SK-N-SH treated with all-trans-retinoic acid at 6 μM for 48 hours (cell line): ENCODE data around the gene AKR1A1.

Source experiments
- POU6F1 ChIP-seq: fragments of 250-450 bp; sonication (Bioruptor Pico); IDR thresholded peaks from 2 replicates; pipeline ENCODE4 v1.8.0; 2021; ENCODE audit warnings: low read depth, mild to moderate bottlenecking, moderate library complexity, borderline replicate concordance
- PPARA ChIP-seq: fragments of 250-450 bp; sonication (Bioruptor Pico); IDR thresholded peaks from 2 replicates; pipeline ENCODE4 v1.5.0; 2020; ENCODE audit warnings: mild to moderate bottlenecking, borderline replicate concordance
- RARB ChIP-seq: fragments of 250-450 bp; sonication (Bioruptor Pico); IDR thresholded peaks from 2 replicates; pipeline ENCODE4 v1.8.0; 2021; ENCODE audit warnings: mild to moderate bottlenecking, moderate library complexity
- ZC3H10 ChIP-seq: fragments of 250-450 bp; sonication (Bioruptor Pico); IDR thresholded peaks from 2 replicates; pipeline ENCODE4 v1.5.1; 2021; ENCODE audit warnings: mild to moderate bottlenecking, moderate library complexity
- ZFP3 ChIP-seq: fragments of 250-450 bp; sonication (Bioruptor Pico); IDR thresholded peaks from 2 replicates; pipeline ENCODE4 v1.5.0; 2020; ENCODE audit warnings: mild to moderate bottlenecking, moderate library complexity
- ZFP30 ChIP-seq: fragments of 450-650 bp; formaldehyde crosslinking; IDR thresholded peaks from 2 replicates; pipeline ENCODE4 v1.5.0; 2022; ENCODE audit warnings: mild to moderate bottlenecking, moderate library complexity
- ZNF565 ChIP-seq: fragments of 450-650 bp; formaldehyde crosslinking; conservative IDR thresholded peaks from 2 replicates; pipeline ENCODE4 v1.5.0; 2020; ENCODE audit warnings: low read depth, mild to moderate bottlenecking, moderate library complexity
- TF ChIP-seq, protein P1 (sequence below): fragments of 250-450 bp; sonication (Bioruptor Pico); IDR thresholded peaks from 2 replicates; pipeline ENCODE4 v1.5.0; 2020; ENCODE audit warnings: mild to moderate bottlenecking, moderate library complexity

- TF ChIP-seq ZFP3 (CRISPR knock-in tag) = no peak
- no peak for TF ChIP-seq ZFP30 (CRISPR knock-in tag)
- no peak for TF ChIP-seq PPARA
- TF ChIP-seq, protein P1, sequence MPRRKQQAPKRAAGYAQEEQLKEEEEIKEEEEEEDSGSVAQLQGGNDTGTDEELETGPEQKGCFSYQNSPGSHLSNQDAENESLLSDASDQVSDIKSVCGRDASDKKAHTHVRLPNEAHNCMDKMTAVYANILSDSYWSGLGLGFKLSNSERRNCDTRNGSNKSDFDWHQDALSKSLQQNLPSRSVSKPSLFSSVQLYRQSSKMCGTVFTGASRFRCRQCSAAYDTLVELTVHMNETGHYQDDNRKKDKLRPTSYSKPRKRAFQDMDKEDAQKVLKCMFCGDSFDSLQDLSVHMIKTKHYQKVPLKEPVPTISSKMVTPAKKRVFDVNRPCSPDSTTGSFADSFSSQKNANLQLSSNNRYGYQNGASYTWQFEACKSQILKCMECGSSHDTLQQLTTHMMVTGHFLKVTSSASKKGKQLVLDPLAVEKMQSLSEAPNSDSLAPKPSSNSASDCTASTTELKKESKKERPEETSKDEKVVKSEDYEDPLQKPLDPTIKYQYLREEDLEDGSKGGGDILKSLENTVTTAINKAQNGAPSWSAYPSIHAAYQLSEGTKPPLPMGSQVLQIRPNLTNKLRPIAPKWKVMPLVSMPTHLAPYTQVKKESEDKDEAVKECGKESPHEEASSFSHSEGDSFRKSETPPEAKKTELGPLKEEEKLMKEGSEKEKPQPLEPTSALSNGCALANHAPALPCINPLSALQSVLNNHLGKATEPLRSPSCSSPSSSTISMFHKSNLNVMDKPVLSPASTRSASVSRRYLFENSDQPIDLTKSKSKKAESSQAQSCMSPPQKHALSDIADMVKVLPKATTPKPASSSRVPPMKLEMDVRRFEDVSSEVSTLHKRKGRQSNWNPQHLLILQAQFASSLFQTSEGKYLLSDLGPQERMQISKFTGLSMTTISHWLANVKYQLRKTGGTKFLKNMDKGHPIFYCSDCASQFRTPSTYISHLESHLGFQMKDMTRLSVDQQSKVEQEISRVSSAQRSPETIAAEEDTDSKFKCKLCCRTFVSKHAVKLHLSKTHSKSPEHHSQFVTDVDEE (CRISPR knock-in tag) = no peak
- TF ChIP-seq ZNF565 = no peak
- TF ChIP-seq ZC3H10 (CRISPR knock-in tag) = no peak
- no peak for TF ChIP-seq POU6F1
- TF ChIP-seq RARB (CRISPR knock-in tag) = no peak
These were observed 36.1 kb downstream of the AKR1A1 start for GRCh38 chr1:45586769-45587168.
